GM18499 (cell line): ENCODE data around the gene ACP7.
"Not testable (repeated sequence)": the region's sequence is repeated elsewhere in the genome, so short reads cannot be mapped to it uniquely, and the experiment has no call there.

Source experiments
- ATAC-seq: cut with Tn5 transposase; IDR thresholded peaks from one replicate; pipeline ENCODE4 v1.9.1; 2021; ENCODE audit warnings: moderate number of reproducible peaks; ENCODE audit not compliant: insufficient read depth, unreplicated experiment

ACP7 gene

GRCh38 chr19:39103151-39103550 is 19.0 kb downstream of the ACP7 start:
- no peak for ATAC-seq

- no peak for ATAC-seq
Measured at GRCh38 chr19:39104186-39104596, 20.0 kb downstream of the ACP7 start.

GRCh38 chr19:39106194-39106593 is 22.0 kb downstream of the ACP7 start:
- ATAC-seq: no peak

GRCh38 chr19:39109641-39110040 is 25.5 kb downstream of the ACP7 start:
- no peak for ATAC-seq

- no peak for ATAC-seq
Measured at GRCh38 chr19:39110263-39110967, 26.2 kb downstream of the ACP7 start.

GRCh38 chr19:39111593-39112199 is 27.5 kb downstream of the ACP7 start:
- no peak for ATAC-seq

GRCh38 chr19:39112338-39112890 is 28.2 kb downstream of the ACP7 start:
- no peak for ATAC-seq

- no peak for ATAC-seq
Measured at GRCh38 chr19:39113199-39113598, 29.0 kb downstream of the ACP7 start.

- ATAC-seq: no peak
Measured at GRCh38 chr19:39115105-39115847, 31.1 kb downstream of the ACP7 start.

- not testable (repeated sequence) for ATAC-seq
Measured at GRCh38 chr19:39117023-39117422, 32.9 kb downstream of the ACP7 start.

GRCh38 chr19:39119830-39120229 is 35.7 kb downstream of the ACP7 start:
- ATAC-seq: no peak

- no peak for ATAC-seq
Measured at GRCh38 chr19:39122934-39123731, 39.0 kb downstream of the ACP7 start.

GRCh38 chr19:39124136-39124764 is 40.1 kb downstream of the ACP7 start:
- ATAC-seq: no peak

GRCh38 chr19:39125199-39125553 is 41.0 kb downstream of the ACP7 start:
- no peak for ATAC-seq

- ATAC-seq: peak; percentile 59
Measured at GRCh38 chr19:39125554-39126311, 41.6 kb downstream of the ACP7 start, which contains the start of gene PAK4. TSS of gene PAK4 (plus strand) at chr19:39125786. CDS start at chr19:39169554, 43,768 bp downstream.

GRCh38 chr19:39126312-39127187 is 42.4 kb downstream of the ACP7 start:
- ATAC-seq: no peak

GRCh38 chr19:39127812-39128515 is 43.8 kb downstream of the ACP7 start:
- ATAC-seq: no peak
